Smooth muscle cell of the brain vasculature (primary cell): ENCODE results near the gene LY6G6D.

Experiments used
- DNase-seq: peaks from one replicate; pipeline ENCODE4 v3.0.0-alpha.2; 2012; ENCODE audit warnings: low read depth, low spot score

The LY6G6D gene, protein sequence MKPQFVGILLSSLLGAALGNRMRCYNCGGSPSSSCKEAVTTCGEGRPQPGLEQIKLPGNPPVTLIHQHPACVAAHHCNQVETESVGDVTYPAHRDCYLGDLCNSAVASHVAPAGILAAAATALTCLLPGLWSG

GRCh38 chr6:31715022-31715958 lies at the start of gene LY6G6D:
TSS of gene LY6G6D (plus strand) at chr6:31715348. CDS start at chr6:31715356, 8 bp downstream.
- DNase-seq, result no peak

DNA sequence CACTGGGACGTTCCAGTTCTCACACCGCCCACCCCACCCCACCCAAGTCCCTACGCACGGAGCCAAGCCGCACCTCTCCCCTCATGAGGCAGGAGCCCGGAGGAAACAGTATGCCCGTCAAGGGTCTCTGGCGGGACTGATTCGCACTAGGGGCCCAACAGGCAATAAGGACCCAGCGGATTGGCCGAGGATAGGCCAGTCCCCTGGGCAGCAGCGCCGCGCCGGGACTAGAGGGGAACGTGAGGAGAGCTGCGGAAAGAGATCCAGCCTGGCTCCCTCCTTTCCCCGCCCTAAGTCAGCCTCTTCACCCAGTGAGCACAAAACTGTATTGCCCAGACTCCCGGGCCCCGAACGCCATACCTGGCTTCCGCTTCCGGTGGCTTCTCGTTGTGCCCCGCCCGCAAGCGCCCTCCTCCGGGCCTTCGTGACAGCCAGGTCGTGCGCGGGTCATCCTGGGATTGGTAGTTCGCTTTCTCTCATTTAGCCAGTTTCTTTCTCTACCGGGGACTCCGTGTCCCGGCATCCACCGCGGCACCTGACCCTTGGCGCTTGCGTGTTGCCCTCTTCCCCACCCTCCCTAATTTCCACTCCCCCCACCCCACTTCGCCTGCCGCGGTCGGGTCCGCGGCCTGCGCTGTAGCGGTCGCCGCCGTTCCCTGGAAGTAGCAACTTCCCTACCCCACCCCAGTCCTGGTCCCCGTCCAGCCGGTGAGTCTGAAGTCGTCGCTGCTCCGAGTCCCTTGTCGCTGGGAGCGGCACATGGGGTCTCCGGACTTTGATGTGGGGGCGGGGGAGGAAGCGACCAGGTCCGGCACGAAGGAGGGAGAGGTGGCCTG lies 49.4 kb upstream of the LY6G6D start, which contains the start of gene CSNK2B:
Gene CSNK2B (plus strand): TSS at position 580 of the 836 bp plus-strand sequence. CDS start 752 bp downstream, outside the sequence.
- peak; percentile 89 for DNase-seq

GRCh38 chr6:31666337-31666965 lies 48.7 kb upstream of the LY6G6D start:
- no peak for DNase-seq

- DNase-seq, result no peak
These were observed 45.5 kb upstream of the LY6G6D start, which contains the start of gene LY6G5B for GRCh38 chr6:31669676-31670075. TSS of gene LY6G5B (plus strand) at chr6:31669976. CDS start at chr6:31670951, 975 bp downstream.

GRCh38 chr6:31676322-31676903 lies 38.7 kb upstream of the LY6G6D start:
- no peak for DNase-seq

DNA sequence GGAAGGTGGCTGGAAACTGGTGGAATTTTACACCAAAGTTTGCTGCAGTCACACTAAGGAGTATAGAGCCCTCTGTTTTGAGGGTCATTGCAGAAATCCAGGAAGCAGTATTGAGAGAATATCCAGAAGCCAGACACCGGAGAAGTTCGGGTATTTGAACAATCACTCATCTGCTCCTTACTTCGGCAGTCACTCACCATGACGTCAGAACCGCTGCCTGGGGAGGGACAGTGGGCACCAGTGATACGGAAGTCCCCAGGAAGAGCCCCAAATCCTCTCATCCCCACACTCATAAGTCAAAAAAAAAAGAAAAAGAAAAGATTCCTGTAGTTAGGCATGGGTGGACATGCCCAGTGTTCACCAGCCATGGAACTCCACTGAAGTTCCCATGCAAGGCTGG lies 38.2 kb upstream of the LY6G6D start:
- DNase-seq, result no peak

DNA sequence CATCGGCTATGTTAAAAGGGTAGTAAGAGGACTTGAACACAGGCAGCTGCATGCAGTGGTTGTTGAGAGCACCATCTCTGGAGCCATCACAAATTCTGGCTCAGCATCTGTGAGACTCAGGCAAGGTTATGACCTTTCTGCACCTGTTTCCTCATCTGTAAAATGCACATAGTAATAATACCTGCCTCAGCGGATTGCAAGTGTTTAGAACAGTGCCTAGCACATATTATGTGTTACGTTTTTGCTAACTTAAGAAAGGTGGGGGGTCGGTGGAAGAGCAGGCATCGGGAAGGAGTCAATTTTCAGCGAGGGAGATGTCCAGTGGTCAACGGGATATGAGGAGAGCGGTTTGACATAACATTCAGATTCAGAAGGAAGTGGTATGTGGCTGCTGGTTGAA lies 37.2 kb upstream of the LY6G6D start:
- no peak for DNase-seq

- DNase-seq, result peak; percentile 72
These were observed 34.7 kb upstream of the LY6G6D start, which contains the start of gene LY6G5C for GRCh38 chr6:31680226-31681134. TSS of gene LY6G5C (minus strand) at chr6:31681067. CDS start at chr6:31680373, 694 bp downstream.

GRCh38 chr6:31681135-31681671 lies 33.9 kb upstream of the LY6G6D start:
- DNase-seq, result no peak

DNA sequence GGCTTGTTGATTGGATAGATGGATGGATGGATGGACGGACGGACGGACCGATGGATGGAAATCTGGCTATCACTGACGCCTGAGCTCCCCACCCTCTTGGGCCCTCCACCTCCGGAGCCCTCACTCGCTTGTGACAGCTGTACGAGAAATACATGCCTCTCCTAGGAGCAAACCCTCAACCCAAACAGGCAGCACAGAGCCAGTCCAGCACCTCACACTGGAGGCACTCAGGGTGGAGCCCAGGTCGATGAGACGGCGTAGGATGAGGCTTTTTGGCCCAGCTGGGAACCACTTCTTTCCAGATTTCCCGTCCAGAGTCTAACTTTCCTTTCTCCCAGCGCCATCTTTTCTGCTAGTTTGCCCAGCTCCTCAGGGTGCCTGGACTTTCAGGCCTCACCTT lies 31.6 kb upstream of the LY6G6D start:
- no peak for DNase-seq

GRCh38 chr6:31686483-31686882 lies 28.7 kb upstream of the LY6G6D start:
- no peak for DNase-seq

DNA sequence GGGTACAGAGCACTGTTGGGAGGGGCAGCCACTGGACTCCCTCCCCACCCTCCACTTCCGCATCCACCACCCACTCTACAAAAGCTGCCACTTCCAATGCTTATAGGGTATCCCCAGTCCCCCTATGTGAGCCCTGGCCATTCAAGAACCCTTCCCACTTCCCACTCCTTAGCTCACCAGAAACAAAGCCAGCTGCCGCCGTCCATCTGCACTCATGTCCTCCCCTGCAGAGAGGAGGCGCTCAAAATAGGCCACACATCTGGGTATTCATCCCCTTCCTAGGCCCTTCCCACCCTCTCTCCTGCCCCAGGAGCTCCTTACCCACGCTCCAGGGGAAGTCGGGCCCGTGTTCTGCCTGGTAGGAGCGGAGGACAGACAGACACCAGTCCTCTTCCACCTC lies 27.8 kb upstream of the LY6G6D start:
- DNase-seq, result no peak

DNA sequence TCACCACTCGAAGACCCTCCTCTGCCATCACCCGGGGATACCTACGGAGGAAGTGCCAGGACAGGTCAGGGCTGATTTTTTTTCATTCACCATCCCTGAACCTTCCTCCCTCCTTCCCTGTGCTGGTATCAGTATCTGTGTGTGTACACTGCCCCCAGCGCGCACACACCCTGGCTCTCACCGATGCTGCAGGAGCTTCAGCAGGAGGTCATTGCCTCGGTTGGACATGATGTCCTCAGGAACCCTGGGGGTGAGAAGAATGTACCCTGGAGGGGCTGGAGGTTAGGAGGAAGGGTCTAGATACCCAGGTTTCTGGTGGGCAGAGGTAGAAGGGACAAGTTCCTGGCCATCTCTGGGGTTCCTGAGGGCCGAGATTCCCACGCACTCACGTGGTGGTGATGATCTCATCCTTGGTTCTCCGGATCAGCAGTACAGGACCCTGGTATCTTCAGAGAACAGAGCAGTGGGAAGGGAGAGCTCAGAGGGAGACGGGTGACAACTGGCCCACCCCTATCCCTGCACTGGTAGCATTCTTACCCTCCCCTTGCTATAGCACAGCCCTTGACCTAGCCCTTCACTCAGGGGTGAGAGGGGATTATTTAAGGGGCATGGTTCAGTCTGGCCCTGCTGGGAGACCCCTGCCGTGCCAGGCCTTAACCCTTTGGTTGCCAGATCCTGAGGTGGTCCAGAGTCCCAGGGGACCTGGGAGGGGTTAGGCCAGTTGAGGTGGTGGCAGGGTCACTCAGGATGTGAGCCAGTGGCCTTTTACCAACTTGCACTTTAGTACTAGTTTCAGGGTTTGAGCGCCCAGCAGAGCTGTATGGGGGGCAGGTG lies 27.1 kb upstream of the LY6G6D start:
- no peak for DNase-seq

GRCh38 chr6:31689249-31690110 lies 25.7 kb upstream of the LY6G6D start:
- no peak for DNase-seq

GRCh38 chr6:31690231-31691077 lies 24.7 kb upstream of the LY6G6D start:
- no peak for DNase-seq

- DNase-seq, result no peak
These were observed 24.1 kb upstream of the LY6G6D start for GRCh38 chr6:31691078-31691463.
